BE2C (cell line): ENCODE measurements around the gene RGS6.

ENCODE experiments used
- DNase-seq: peaks from one replicate; pipeline ENCODE4 v3.0.0-alpha.2; 2020
- H3K27me3 ChIP-seq: fragments of 250-450 bp; sonication (Bioruptor Pico); 2 replicates; pipeline ENCODE4 v1.5.1; 2020; ENCODE audit warnings: mild to moderate bottlenecking
- H3K36me3 ChIP-seq: fragments of 250-450 bp; sonication (Bioruptor Pico); 2 replicates; pipeline ENCODE4 v1.5.1; 2020; ENCODE audit warnings: mild to moderate bottlenecking
- H3K4me1 ChIP-seq: fragments of 250-450 bp; sonication (Bioruptor Pico); 2 replicates; pipeline ENCODE4 v1.5.1; 2020
- H3K4me3 ChIP-seq: 2 replicates; pipeline ENCODE4 v1.5.1; 2011; ENCODE audit warnings: low read depth, low read length
- H3K9me3 ChIP-seq: fragments of 250-450 bp; sonication (Bioruptor Pico); 2 replicates; pipeline ENCODE4 v1.5.1; 2020
- TF ChIP-seq, protein P1 (sequence below): IDR thresholded peaks from 2 replicates; pipeline ENCODE4 v1.5.1; 2012; ENCODE audit warnings: mild to moderate bottlenecking, low read depth, low read length

RGS6 gene

DNA sequence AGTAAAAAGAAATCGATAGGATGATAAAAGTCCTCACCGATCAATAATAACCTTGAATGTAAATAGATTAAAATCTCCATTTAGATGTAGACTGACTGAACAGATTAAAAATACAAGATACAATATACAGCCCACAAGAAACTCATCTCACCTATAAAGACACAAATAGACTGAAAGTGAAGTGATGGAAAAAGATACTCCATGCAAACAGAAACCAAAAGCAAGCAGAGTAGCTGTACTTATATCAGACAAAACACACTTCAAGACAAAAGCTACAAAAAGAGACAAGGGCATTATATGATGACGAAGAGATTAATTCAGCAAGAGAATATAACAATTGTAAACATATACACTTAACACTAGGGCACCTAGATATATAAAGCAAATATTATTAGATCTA is 444.8 kb downstream of the RGS6 start:
- Histone ChIP-seq H3K4me1 (no peaks in the 10 kb centered on the region), H3K9me3 (no peaks in the 10 kb centered on the region), H3K4me3 (no peak overlapping the region), H3K36me3 (no peaks in the 10 kb centered on the region), H3K27me3 (peaks cover 8% of the 10 kb centered on the region)
- DNase-seq = no peak
- TF ChIP-seq, protein P1, sequence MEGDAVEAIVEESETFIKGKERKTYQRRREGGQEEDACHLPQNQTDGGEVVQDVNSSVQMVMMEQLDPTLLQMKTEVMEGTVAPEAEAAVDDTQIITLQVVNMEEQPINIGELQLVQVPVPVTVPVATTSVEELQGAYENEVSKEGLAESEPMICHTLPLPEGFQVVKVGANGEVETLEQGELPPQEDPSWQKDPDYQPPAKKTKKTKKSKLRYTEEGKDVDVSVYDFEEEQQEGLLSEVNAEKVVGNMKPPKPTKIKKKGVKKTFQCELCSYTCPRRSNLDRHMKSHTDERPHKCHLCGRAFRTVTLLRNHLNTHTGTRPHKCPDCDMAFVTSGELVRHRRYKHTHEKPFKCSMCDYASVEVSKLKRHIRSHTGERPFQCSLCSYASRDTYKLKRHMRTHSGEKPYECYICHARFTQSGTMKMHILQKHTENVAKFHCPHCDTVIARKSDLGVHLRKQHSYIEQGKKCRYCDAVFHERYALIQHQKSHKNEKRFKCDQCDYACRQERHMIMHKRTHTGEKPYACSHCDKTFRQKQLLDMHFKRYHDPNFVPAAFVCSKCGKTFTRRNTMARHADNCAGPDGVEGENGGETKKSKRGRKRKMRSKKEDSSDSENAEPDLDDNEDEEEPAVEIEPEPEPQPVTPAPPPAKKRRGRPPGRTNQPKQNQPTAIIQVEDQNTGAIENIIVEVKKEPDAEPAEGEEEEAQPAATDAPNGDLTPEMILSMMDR = no peak

DNA sequence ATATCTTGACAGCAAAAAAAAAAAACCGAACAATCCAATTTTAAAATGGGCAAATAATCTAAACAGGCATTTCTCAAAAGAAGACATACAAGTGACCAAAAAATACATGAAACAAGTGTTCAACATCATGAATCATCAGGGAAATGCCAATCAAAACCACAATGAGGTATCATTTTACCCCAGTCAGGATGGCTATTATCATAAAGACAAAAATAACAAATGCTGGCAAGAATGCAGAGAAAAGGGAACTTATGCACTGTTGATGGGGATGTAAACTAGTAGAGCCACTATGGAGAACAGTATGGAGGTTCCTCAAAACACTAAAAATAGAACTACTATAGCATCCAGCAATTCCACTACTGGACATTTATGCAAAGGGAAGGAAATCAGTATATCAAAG is 448.2 kb downstream of the RGS6 start:
- Histone ChIP-seq H3K9me3 (no peaks in the 10 kb centered on the region), H3K27me3 (peaks cover 11% of the 10 kb centered on the region), H3K4me1 (no peaks in the 10 kb centered on the region), H3K4me3 (no peak overlapping the region), H3K36me3 (no peaks in the 10 kb centered on the region)
- TF ChIP-seq, protein P1 = no peak
- no peak for DNase-seq

DNA sequence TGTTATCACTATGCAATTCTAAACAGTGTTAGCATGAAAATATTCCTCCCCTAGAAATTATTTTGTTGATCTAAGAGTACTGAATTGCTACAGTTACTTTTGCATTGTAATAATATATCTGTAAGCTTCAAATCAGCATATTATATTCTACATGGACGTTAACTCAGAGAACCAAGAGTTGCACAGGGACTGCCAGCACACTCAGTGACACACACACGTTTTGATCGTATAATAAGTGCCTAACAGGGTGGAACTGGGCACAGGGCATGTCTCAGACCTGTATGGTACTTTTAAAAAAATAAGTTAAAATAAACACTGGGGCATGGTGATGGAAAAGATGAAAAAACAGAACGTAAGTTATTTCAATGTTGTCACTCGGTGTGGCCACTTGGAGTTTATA is 451.6 kb downstream of the RGS6 start:
- peaks cover 19% of the 10 kb centered on the region for H3K27me3 ChIP-seq
- H3K9me3 ChIP-seq = no peaks in the 10 kb centered on the region
- DNase-seq = no peak
- no peak overlapping the region for H3K4me3 ChIP-seq
- H3K4me1 ChIP-seq = no peaks in the 10 kb centered on the region
- TF ChIP-seq, protein P1 = no peak
- no peaks in the 10 kb centered on the region for H3K36me3 ChIP-seq

DNA sequence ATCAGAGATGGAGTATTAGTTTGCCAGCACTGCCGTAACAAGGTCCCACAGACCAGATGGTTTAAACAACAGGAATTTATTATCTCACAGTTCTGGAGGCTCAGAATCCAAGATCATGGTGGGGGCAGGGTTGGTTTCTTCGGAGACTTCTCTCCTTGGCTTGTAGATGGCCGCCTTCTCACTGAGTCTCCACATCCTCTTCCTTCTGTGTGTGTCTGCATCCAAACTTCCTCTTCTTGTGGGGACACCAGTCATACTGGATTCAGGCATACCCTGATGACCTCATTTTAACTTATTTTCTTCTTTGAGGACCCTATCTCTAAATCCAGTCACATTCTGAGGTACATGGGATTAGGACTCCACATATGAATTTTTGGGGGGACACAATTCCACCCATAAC is 455.5 kb downstream of the RGS6 start:
- H3K36me3 ChIP-seq = no peaks in the 10 kb centered on the region
- H3K27me3 ChIP-seq = peaks cover 34% of the 10 kb centered on the region
- no peaks in the 10 kb centered on the region for H3K4me1 ChIP-seq
- TF ChIP-seq, protein P1 = no peak
- H3K9me3 ChIP-seq = no peaks in the 10 kb centered on the region
- no peak for DNase-seq
- H3K4me3 ChIP-seq = no peak overlapping the region

DNA sequence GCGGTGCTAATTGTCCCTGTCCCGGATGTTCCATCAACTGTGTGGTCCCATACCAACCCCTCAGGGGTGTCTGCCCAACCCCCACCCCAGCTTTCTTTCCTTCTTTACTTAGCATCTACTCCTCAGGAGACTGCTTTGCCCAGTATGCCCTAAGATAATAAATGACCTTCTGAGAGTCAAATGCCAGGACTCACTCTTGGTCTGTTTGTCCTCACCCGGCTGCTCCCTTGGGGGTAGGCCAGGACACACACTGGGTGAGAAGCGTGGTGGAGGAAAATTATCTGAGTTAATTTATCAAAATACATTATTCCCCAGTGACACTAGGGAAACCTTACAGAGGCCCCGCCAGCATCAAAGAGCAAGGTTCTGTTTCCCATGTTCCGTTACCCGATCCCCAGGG is 457.0 kb downstream of the RGS6 start:
- H3K4me3 ChIP-seq = no peak overlapping the region
- no peaks in the 10 kb centered on the region for H3K4me1 ChIP-seq
- TF ChIP-seq, protein P1 = no peak
- H3K9me3 ChIP-seq = no peaks in the 10 kb centered on the region
- no peaks in the 10 kb centered on the region for H3K36me3 ChIP-seq
- no peak for DNase-seq
- H3K27me3 ChIP-seq = peaks cover 32% of the 10 kb centered on the region

DNA sequence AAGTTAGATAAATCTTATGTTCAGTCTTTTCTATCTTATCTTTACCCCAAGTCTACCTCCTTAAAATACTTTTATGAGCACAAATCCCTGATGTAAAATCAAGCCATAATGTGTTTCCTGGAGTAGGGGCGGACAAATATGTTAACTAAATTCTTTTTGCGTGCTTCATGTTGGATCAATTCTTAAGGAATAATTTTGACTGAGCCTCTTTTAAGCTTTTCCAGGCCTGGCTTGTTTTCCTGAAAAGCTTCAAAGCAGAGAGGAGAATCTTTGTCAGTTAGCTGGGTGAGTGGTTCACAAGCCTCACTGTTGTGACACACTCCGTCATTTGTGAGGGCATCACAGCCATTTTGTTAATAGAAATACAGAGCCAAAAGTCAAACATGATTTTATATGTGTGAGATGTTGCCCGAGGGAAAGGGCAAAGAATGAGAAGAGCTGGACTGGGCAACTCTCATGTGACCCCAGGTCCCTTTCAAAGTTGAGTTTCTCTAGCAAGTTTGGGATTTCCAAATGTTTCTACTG is 468.9 kb downstream of the RGS6 start:
- DNase-seq = no peak
- TF ChIP-seq, protein P1 = no peak
- Histone ChIP-seq H3K4me3 (no peak overlapping the region), H3K27me3 (peaks cover 30% of the 10 kb centered on the region), H3K36me3 (no peaks in the 10 kb centered on the region), H3K9me3 (no peaks in the 10 kb centered on the region), H3K4me1 (no peaks in the 10 kb centered on the region)
